PC-3 (cell line): ENCODE results near the gene KCND3. TPM values are rescaled to one million over a fixed set of nuclear protein-coding genes. Genes with fewer than 3 reads are reported as not detected.

Experiments used
- ATAC-seq: fragments of 200-7000 bp; cut with Tn5 transposase; 2 replicates; pipeline ENCODE4 v1.9.1; 2020; ENCODE audit warnings: mild to moderate bottlenecking, moderate library complexity
- BruUV-seq: library from RNA; stranded (reverse); fragments of 400-500 nt; replicated peaks from 2 replicates; lab custom pipeline; 2021; lab: Mats Ljungman, UMichigan
- CTCF ChIA-PET: fragments of 300-600 bp; sonication (Branson Sonifier 250); formaldehyde crosslinking; loops from one replicate; lab custom pipeline; 2022; ENCODE audit warnings: antibody characterized with exemption; lab: Charles Lee
- POLR2A ChIA-PET: fragments of 300-600 bp; sonication (Branson Sonifier 250); formaldehyde crosslinking; loops from one replicate; lab custom pipeline; 2022; ENCODE audit warnings: antibody characterized with exemption; ENCODE audit not compliant: unreplicated experiment; lab: Charles Lee
- DNase-seq: peaks from one replicate; pipeline ENCODE4 v3.0.0-alpha.2; 2015
- H2AFZ ChIP-seq: fragments of 300-600 bp; sonication (generic); 2 replicates; pipeline ENCODE4 v1.6.0; 2016; ENCODE audit warnings: antibody characterized with exemption, low read length
- H3F3A ChIP-seq: fragments of 300-600 bp; sonication (generic); one replicate; pipeline ENCODE4 v1.6.0; 2017; ENCODE audit warnings: antibody characterized with exemption, low read length, control low read depth, mild to moderate bottlenecking; ENCODE audit not compliant: unreplicated experiment
- H3K27ac ChIP-seq: fragments of 300-600 bp; sonication (generic); 2 replicates; pipeline ENCODE4 v1.5.1; 2016; ENCODE audit warnings: mild to moderate bottlenecking, low read length
- H3K27me3 ChIP-seq: fragments of 300-600 bp; sonication (generic); 2 replicates; pipeline ENCODE4 v1.6.1; 2016; ENCODE audit warnings: low read length, mixed read lengths
- H3K36me3 ChIP-seq: fragments of 300-600 bp; sonication (generic); 2 replicates; pipeline ENCODE4 v1.6.1; 2016; ENCODE audit warnings: low read depth, mixed run types, low read length, mixed read lengths
- H3K4me1 ChIP-seq: fragments of 300-600 bp; sonication (generic); 2 replicates; pipeline ENCODE4 v1.5.1; 2016; ENCODE audit warnings: low read length; ENCODE audit not compliant: insufficient read depth
- H3K4me2 ChIP-seq: fragments of 300-600 bp; sonication (generic); 2 replicates; pipeline ENCODE4 v1.6.0; 2016; ENCODE audit warnings: low read length
- H3K4me3 ChIP-seq: fragments of 300-600 bp; sonication (generic); 2 replicates; pipeline ENCODE4 v1.5.1; 2016; ENCODE audit warnings: mild to moderate bottlenecking, low read length, mixed read lengths
- H3K79me2 ChIP-seq: fragments of 300-600 bp; sonication (generic); 2 replicates; pipeline ENCODE4 v1.6.1; 2017; ENCODE audit warnings: low read length, mixed read lengths
- H3K9ac ChIP-seq: fragments of 300-600 bp; sonication (generic); 2 replicates; pipeline ENCODE4 v1.6.0; 2016; ENCODE audit warnings: mild to moderate bottlenecking, low read length
- H3K9me2 ChIP-seq: fragments of 300-600 bp; sonication (generic); replicated peaks from 2 replicates; pipeline ENCODE4 v1.6.1; 2016; ENCODE audit warnings: mixed run types, low read length, mixed read lengths
- H3K9me3 ChIP-seq: fragments of 300-600 bp; sonication (generic); 2 replicates; pipeline ENCODE4 v1.6.1; 2016; ENCODE audit warnings: low read length, mixed read lengths
- H4K20me1 ChIP-seq: fragments of 300-600 bp; sonication (generic); 2 replicates; pipeline ENCODE4 v1.6.1; 2016; ENCODE audit warnings: low read length, mixed read lengths
- EZH2 ChIP-seq: fragments of 300-600 bp; sonication (generic); IDR thresholded peaks from one replicate; pipeline ENCODE4 v1.6.1; 2017; ENCODE audit warnings: antibody characterized with exemption, mild to moderate bottlenecking, low read length; ENCODE audit not compliant: unreplicated experiment
- EZH2phosphoT487 ChIP-seq: fragments of 300-600 bp; sonication (generic); IDR thresholded peaks from 2 replicates; pipeline ENCODE4 v1.6.1; 2018; ENCODE audit warnings: mild to moderate bottlenecking, antibody characterized with exemption, low read length, borderline replicate concordance
- intact Hi-C: fragments of 100-400 bp; cut with micrococcal nuclease; formaldehyde crosslinking; loops from 2 replicates; pipeline ENCODE4 v1.9.0; 2023
- total RNA-seq: library from RNA; depleted of rRNA; stranded (reverse); fragments of >200 nt; gene quantifications from 2 replicates; pipeline ENCODE4 v1.2.3, GENCODE V29; 2014
- TF ChIP-seq, protein P1 (sequence below): fragments of 300-600 bp; sonication (generic); conservative IDR thresholded peaks from 2 replicates; pipeline ENCODE4 v1.5.1; 2017; ENCODE audit warnings: antibody characterized with exemption, low read depth, mild to moderate bottlenecking, low read length

The KCND3 gene
- total RNA-seq, 1 experiment from 2014 or later, result not detected

DNA sequence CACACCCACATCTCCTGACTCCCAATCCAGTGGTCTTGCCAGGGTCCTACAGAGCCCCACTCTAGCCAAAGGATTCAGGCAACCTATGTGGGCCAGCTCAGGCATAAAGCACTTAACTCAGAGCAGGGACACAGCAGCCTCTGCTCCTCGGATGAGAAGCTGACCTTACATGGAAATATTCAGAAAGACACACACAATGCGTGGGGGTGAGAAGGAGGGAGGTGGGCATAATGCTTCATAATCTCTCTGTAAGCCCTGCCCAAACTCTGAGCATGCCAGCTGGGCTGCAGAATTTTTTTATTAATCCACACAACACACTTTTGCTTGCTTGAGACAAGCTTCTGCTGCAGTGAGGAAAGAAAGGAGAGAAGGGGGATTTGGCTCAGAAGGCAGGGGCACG is 21.6 kb downstream of the KCND3 start:
- H3K27me3 ChIP-seq, result peaks cover 61% of the 10 kb centered on the region
- CTCF ChIA-PET, result no interaction called here
- no peak for DNase-seq
- H3K9ac ChIP-seq, result no peak overlapping the region
- no peak overlapping the region for H3K4me2 ChIP-seq
- no peaks in the 10 kb centered on the region for H3F3A ChIP-seq
- H4K20me1 ChIP-seq, result no peaks in the 10 kb centered on the region
- no peak overlapping the region for H3K27ac ChIP-seq
- H3K79me2 ChIP-seq, result no peaks in the 10 kb centered on the region
- no peaks in the 10 kb centered on the region for H3K4me1 ChIP-seq
- no peak for ATAC-seq
- H3K4me3 ChIP-seq, result no peak overlapping the region
- no peaks in the 10 kb centered on the region for H3K9me3 ChIP-seq
- H3K9me2 ChIP-seq, result no peaks in the 10 kb centered on the region
- TF ChIP-seq, protein P1, sequence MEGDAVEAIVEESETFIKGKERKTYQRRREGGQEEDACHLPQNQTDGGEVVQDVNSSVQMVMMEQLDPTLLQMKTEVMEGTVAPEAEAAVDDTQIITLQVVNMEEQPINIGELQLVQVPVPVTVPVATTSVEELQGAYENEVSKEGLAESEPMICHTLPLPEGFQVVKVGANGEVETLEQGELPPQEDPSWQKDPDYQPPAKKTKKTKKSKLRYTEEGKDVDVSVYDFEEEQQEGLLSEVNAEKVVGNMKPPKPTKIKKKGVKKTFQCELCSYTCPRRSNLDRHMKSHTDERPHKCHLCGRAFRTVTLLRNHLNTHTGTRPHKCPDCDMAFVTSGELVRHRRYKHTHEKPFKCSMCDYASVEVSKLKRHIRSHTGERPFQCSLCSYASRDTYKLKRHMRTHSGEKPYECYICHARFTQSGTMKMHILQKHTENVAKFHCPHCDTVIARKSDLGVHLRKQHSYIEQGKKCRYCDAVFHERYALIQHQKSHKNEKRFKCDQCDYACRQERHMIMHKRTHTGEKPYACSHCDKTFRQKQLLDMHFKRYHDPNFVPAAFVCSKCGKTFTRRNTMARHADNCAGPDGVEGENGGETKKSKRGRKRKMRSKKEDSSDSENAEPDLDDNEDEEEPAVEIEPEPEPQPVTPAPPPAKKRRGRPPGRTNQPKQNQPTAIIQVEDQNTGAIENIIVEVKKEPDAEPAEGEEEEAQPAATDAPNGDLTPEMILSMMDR, result no peak
- TF ChIP-seq EZH2phosphoT487 (no peak), EZH2 (no peak)
- no peaks in the 10 kb centered on the region for H3K36me3 ChIP-seq
- H2AFZ ChIP-seq, result no peak overlapping the region
- POLR2A ChIA-PET, result no interaction called here
- BruUV-seq, result no TSS peak
- intact Hi-C loops, result no loop called here

DNA sequence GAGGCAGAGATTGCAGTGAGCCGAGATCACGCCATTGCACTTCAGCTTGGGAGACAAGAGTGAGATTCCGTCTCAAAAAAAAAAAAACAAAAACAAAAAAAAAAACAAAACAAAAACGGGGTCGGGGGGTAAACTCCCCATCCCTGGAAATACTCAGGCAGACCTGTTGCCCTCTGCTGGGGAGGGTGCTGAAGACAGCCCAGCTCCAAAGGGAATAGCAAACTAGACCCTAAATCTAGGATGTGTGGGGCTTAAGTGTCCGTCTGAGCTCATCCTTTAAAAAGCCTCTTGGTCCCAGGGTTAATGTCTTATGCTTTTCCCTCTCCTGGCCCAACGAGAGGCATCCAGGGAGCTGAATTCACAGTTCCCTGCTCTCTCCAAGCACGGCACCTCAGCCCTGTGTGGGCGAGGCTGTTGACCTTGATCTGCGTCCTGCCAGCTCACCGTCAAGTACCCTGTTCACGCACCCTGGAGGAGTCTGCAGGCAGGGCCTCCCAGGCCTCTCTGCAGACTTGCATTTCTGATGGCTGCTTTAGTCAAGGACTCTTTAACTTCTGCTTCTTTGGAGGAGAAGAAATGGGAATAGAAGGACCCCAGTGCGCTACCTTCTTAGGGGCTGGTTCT is 22.3 kb downstream of the KCND3 start:
- BruUV-seq, result no TSS peak
- Histone ChIP-seq H2AFZ (no peak overlapping the region), H3K36me3 (no peaks in the 10 kb centered on the region), H3K4me1 (no peaks in the 10 kb centered on the region), H3K4me2 (no peak overlapping the region), H3K9me3 (no peaks in the 10 kb centered on the region), H3K9me2 (no peaks in the 10 kb centered on the region), H3F3A (no peaks in the 10 kb centered on the region), H3K27me3 (peaks cover 57% of the 10 kb centered on the region), H3K4me3 (no peak overlapping the region), H4K20me1 (no peaks in the 10 kb centered on the region), H3K79me2 (no peaks in the 10 kb centered on the region), H3K27ac (no peak overlapping the region), H3K9ac (no peak overlapping the region)
- no peak for ATAC-seq
- TF ChIP-seq EZH2 (no peak), EZH2phosphoT487 (no peak)
- TF ChIP-seq, protein P1, result no peak
- no peak for DNase-seq
- intact Hi-C loops, result no loop called here
- ChIA-PET CTCF (no interaction called here), POLR2A (no interaction called here)

DNA sequence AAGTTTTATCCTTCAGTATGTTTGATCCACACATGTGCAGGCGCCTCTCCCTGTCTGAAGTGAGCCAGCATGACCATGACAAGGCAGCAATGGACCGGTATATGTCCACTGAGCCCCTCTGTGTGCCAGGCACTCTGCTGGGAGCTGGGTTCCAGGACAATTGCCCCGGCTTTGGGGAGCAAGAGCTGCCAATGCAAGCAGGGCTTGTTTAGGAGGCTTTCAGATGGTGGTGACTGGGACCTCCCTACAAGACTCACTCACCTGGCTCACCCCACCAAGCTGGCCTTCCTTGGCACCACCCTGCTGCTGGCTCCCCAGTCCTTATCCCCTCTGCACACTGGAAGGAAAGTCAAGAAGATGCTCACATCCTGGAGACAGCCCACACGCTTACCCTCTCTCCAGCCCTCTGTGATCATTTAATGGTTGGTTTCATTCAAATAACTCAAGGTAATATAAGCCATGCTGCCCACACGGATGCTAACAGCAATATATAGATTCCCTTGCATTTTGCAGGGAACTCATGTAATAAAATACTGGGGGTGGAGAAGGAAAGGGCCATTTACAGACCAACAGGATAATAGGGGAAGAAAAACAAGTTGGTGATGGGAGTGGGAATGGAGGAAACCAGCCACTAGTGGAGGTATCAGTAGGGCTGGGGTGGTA is 23.6 kb downstream of the KCND3 start:
- Histone ChIP-seq H3K27ac (no peak overlapping the region), H2AFZ (no peak overlapping the region), H3K27me3 (peaks cover 60% of the 10 kb centered on the region), H3K4me3 (no peak overlapping the region), H3K9me2 (no peaks in the 10 kb centered on the region), H3K79me2 (no peaks in the 10 kb centered on the region), H3K4me1 (no peaks in the 10 kb centered on the region), H3K36me3 (no peaks in the 10 kb centered on the region), H4K20me1 (no peaks in the 10 kb centered on the region), H3K9me3 (no peaks in the 10 kb centered on the region), H3K4me2 (no peak overlapping the region), H3K9ac (no peak overlapping the region), H3F3A (no peaks in the 10 kb centered on the region)
- ATAC-seq (no peak), DNase-seq (no peak)
- intact Hi-C loops, result no loop called here
- POLR2A ChIA-PET, result no interaction called here
- BruUV-seq, result no TSS peak
- TF ChIP-seq, protein P1, result no peak
- TF ChIP-seq EZH2phosphoT487, result no peak
- TF ChIP-seq EZH2, result no peak
- CTCF ChIA-PET, result no interaction called here
